ENCODE measurements around the gene PLCH1.

DNA sequence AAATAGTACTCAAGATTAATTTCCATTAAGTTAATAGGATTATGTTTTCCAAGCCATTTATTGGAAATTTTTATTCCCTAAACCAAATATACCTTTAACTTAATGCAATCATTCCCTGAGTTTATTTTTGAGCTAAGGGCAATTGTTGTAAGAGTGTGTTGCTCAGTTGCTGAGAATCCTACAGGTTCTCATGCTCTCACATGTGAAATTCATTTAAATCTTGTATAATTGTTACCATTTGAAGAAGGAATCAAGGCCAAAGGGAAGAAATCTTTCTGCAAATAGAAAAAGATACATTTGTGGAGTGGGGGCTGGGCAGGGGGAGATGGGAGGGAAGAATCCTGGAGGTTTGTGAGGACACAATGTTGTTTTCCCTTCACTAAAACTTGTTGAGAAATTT lies 248.7 kb downstream of the PLCH1 start:
- TF ChIP-seq, protein P1, sequence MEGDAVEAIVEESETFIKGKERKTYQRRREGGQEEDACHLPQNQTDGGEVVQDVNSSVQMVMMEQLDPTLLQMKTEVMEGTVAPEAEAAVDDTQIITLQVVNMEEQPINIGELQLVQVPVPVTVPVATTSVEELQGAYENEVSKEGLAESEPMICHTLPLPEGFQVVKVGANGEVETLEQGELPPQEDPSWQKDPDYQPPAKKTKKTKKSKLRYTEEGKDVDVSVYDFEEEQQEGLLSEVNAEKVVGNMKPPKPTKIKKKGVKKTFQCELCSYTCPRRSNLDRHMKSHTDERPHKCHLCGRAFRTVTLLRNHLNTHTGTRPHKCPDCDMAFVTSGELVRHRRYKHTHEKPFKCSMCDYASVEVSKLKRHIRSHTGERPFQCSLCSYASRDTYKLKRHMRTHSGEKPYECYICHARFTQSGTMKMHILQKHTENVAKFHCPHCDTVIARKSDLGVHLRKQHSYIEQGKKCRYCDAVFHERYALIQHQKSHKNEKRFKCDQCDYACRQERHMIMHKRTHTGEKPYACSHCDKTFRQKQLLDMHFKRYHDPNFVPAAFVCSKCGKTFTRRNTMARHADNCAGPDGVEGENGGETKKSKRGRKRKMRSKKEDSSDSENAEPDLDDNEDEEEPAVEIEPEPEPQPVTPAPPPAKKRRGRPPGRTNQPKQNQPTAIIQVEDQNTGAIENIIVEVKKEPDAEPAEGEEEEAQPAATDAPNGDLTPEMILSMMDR (conservative IDR thresholded peaks at IDR 0.05; ENCODE audit: low read length): no peak
- TF ChIP-seq EZH2phosphoT487 (IDR thresholded peaks at IDR 0.05; ENCODE audit: borderline replicate concordance, low read depth, low read length): no peak

All from OCI-LY7 (cell line).